Effector CD8-positive, alpha-beta T cell (primary cell): Measurements from ENCODE around the gene APMAP.
"Not testable (repeated sequence)": the region's sequence is repeated elsewhere in the genome, so short reads cannot be mapped to it uniquely, and the experiment has no call there.

Experiments
- DNase-seq: peaks from one replicate; lab custom pipeline; 2025; lab: John Stamatoyannopoulos, UW

APMAP gene

GRCh38 chr20:24952376-24953208 lies 40.0 kb downstream of the APMAP start:
- DNase-seq: no peak

- no peak for DNase-seq
These were observed 40.9 kb downstream of the APMAP start for GRCh38 chr20:24951536-24952083.

- DNase-seq: no peak
These were observed 41.6 kb downstream of the APMAP start for GRCh38 chr20:24950836-24951525.

- DNase-seq: no peak
These were observed 42.3 kb downstream of the APMAP start for GRCh38 chr20:24950128-24950835.

- DNase-seq: no peak
These were observed 42.8 kb downstream of the APMAP start for GRCh38 chr20:24949756-24950127.

- no peak for DNase-seq
These were observed 43.4 kb downstream of the APMAP start, which contains the start of gene CST7 for GRCh38 chr20:24948939-24949679. CST7 (plus strand) TSS chr20:24949269; CDS start chr20:24949506, 237 bp downstream.

- DNase-seq: not testable (repeated sequence)
These were observed 44.1 kb downstream of the APMAP start for GRCh38 chr20:24948396-24948938.

- DNase-seq: not testable (repeated sequence)
These were observed 46.2 kb downstream of the APMAP start for GRCh38 chr20:24946376-24946775.

GRCh38 chr20:24943731-24944130 lies 48.8 kb downstream of the APMAP start:
- DNase-seq: no peak

GRCh38 chr20:24943196-24943595 lies 49.4 kb downstream of the APMAP start:
- no peak for DNase-seq

GRCh38 chr20:24942679-24943078 lies 49.9 kb downstream of the APMAP start:
- DNase-seq: no peak

- DNase-seq: no peak
These were observed 53.5 kb downstream of the APMAP start for GRCh38 chr20:24939036-24939435.

- no peak for DNase-seq
These were observed 54.1 kb downstream of the APMAP start for GRCh38 chr20:24938498-24938897.

- DNase-seq: no peak
These were observed 55.0 kb downstream of the APMAP start for GRCh38 chr20:24937579-24937978.

GRCh38 chr20:24936526-24937407 lies 55.8 kb downstream of the APMAP start:
- DNase-seq: no peak

GRCh38 chr20:24935766-24936525 lies 56.6 kb downstream of the APMAP start:
- DNase-seq: no peak

GRCh38 chr20:24935140-24935539 lies 57.4 kb downstream of the APMAP start:
- DNase-seq: no peak

- DNase-seq: no peak
These were observed 57.8 kb downstream of the APMAP start for GRCh38 chr20:24934716-24935115.

GRCh38 chr20:24934101-24934661 lies 58.4 kb downstream of the APMAP start:
- DNase-seq: no peak
